ES-I3 (cell line): ENCODE results near the gene PTGDR2.
"Not testable (repeated sequence)": the region's sequence is repeated elsewhere in the genome, so short reads cannot be mapped to it uniquely, and the experiment has no call there.

ENCODE experiments used
- H3K36me3 ChIP-seq: 2 replicates; pipeline ENCODE4 v1.6.1; 2013; ENCODE audit warnings: mild to moderate bottlenecking, low read length, control low read depth, moderate library complexity; ENCODE audit not compliant: insufficient read depth
- H3K4me1 ChIP-seq: 2 replicates; pipeline ENCODE4 v1.6.1; 2013; ENCODE audit warnings: mild to moderate bottlenecking, control low read depth, low read length; ENCODE audit not compliant: insufficient read depth
- H3K9ac ChIP-seq: 2 replicates; pipeline ENCODE4 v1.6.1; 2013; ENCODE audit warnings: low read depth, mild to moderate bottlenecking, low read length, moderate library complexity
- H3K9me3 ChIP-seq: 2 replicates; pipeline ENCODE4 v1.6.1; 2013; ENCODE audit warnings: mild to moderate bottlenecking, low read length, moderate library complexity; ENCODE audit not compliant: control insufficient read depth, insufficient read depth

The PTGDR2 gene

DNA sequence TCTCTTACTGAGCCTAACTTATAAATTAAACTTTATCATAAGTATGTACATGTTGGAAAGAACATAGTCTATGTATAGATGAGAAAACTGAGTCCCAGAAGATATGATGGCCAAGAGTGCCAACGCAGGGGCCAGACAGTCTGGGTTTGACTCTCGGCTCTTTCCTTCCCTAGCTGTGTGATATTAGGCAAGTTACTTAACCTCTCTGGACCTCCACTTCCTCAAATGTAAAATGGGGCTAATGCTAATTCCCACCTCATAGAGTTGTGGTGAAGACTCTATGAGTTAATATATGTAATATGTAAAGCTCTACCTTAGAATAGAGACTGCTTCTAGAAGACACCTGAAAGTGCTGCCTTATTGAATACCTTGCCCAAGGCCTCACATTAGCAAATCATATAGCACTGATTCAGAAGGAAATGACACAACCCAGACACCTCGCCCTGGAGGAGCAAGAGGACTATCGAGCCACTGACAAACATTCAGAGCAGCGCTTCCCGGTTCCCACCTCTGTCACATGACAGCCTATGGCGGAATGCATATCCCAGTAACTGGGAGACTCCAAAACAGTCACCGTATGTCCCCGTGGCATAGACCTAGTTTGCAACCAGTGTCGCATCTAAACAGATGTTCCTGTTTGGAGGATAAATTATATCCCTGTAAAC lies 25.1 kb downstream of the PTGDR2 start:
- Histone ChIP-seq H3K9me3 (peaks cover 2% of the 10 kb centered on the region; the same call in 1 of the 2 replicates), H3K36me3 (no peaks in the 10 kb centered on the region), H3K4me1 (no peaks in the 10 kb centered on the region), H3K9ac (peak overlapping the region; percentile 33; the same call in 1 of the 2 replicates)

DNA sequence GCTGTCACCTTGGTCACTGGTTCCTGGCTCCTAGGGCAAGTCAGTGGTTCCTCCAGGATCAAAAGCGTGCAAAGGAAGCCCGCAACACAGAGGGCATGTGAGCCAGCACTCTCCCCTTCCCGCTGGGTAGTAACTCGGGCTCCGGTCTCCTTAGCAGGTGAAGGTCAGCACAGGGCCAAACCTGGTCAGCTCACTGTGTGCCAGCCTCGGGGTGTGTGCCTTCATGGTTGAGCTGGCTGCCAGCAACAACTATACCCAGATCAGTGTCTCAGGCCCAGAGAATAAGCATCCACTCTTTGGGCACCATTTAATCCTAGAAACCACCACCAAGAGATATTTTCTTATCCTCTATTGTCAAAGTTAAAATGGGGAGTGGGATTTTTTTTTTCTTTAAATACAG lies 30.0 kb downstream of the PTGDR2 start:
- Histone ChIP-seq H3K4me1 (no peaks in the 10 kb centered on the region), H3K9me3 (no peaks in the 10 kb centered on the region), H3K36me3 (no peaks in the 10 kb centered on the region), H3K9ac (no peak overlapping the region)

DNA sequence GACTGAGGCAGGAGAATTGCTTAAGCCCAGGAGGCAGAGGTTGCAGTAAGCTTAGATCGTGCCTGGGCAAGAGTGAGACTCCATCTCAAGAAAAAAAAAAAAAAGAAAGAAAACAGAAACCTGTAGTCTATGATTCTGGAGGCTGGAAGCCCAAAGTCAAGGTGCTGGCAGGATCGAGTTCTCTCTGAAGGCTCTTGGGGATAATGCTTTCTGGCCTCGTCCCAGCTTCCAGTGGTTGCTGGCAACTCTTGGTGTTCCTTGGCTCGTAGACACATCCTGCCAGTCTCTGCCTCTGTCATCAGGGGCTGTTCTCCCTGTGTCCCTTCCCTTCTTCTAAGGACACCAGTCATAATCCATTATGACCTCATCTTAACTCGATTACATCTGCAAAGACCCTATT lies 30.6 kb downstream of the PTGDR2 start:
- Histone ChIP-seq H3K9me3 (no peaks in the 10 kb centered on the region), H3K9ac (no peak overlapping the region), H3K4me1 (no peaks in the 10 kb centered on the region), H3K36me3 (no peaks in the 10 kb centered on the region)

DNA sequence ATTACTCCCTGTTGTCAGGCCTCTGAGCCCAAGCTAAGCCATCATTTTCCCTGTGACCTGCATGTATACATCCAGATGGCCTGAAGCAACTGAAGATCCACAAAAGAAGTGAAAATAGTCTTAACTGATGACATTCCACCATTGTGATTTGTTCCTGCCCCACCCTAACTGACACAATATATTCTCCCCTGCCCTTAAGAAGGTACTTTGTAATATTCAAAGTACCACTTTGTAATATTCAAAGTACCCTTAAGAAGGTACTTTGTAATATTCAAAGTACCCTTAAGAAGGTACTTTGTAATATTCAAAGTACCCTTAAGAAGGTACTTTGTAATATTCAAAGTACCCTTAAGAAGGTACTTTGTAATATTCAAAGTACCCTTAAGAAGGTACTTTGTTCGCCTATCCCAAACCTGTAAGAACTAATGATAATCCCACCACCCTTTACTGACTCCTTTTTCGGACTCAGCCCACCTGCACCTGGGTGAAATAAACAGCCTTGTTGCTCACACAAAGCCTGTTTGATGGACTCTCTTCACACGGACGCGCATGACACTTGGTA lies 31.9 kb downstream of the PTGDR2 start:
- H3K9me3 ChIP-seq, H3K36me3 ChIP-seq, H3K4me1 ChIP-seq, H3K9ac ChIP-seq: not testable (repeated sequence)

DNA sequence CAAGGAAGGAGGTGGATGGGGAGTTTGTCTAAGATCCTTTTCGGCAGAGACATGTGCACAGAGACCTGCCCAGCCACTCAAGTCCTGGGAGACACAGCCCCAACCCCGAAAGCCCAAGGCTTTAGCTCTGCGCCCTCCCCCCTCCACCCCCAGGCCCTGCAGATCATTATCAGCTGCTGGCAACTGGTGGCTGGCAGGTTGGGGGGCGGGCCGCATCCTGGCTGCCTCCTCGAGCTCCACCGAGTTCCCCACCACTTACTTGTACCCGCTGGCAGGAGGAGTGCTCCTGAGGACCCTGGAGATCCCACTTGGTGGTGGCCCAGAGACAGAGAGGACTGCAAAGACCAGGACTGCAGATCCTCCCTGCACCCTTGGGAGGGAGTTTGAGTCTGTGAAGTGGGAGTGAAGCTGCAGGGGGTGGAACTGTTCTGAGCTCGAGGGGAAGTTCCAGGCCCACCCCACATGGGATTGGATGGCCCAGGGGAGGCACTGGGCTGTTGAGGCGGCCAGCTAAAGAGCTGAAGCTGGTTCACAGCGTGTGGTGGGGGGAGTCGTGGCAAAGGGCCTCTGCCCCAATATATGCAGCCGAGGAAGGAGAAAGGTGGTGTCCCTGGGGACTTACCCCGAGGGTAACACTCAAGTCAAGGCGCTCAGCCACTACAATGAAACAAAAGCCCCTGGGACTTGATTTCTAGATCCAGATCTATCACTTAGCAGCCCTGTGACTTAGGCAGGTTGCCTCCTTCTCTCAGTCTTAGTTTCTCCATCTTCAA lies 33.7 kb downstream of the PTGDR2 start:
- Histone ChIP-seq H3K9me3 (no peaks in the 10 kb centered on the region), H3K36me3 (no peaks in the 10 kb centered on the region), H3K9ac (no peak overlapping the region), H3K4me1 (no peaks in the 10 kb centered on the region)

DNA sequence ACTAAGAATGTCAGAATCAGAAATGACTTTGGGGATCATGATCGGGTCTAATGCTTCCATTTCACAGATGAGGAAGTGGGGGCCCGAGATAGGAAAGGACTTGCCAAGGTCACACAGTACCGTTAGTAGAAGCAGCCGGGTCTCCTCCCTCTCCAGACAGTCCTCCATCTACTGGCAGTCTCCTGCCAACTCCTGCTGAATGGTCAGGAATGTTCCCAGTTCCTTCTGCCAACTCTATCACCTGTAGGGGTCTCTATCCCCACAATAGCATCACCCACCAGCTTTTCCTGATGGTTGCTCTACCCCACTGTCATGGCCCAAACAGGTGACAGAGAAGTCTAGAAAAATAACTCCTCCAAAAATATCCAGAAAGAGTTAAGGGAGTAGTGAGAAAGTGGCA lies 37.7 kb downstream of the PTGDR2 start:
- Histone ChIP-seq H3K9me3 (no peaks in the 10 kb centered on the region; the same call in none of the 2 replicates), H3K4me1 (no peaks in the 10 kb centered on the region), H3K36me3 (no peaks in the 10 kb centered on the region), H3K9ac (no peak overlapping the region)

DNA sequence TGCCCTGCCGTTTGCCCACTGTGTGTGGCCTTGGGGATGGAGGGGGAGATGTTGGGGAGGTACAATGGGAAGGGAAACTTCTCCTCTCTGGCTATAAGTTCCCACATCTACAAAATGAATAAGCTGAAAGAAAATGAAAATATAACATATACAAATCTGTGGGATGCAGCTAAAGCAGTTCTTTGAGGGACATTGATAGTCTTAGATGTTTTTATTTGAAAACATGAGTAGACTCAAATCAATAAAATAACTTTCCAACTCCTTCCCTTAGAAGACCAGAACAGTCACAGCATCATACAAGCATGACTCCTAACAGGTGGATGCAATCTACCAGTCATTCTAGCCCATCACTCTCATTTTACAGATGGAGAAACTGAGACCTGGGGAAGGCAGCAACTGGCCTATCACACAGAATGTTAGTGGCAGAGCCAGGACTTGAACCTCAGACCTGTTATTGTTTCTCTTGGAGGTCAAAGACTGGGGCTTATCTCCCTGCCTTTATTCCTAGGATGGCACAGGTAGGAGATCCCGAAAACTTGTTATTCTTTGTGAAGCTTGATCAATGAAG lies 39.1 kb downstream of the PTGDR2 start:
- no peaks in the 10 kb centered on the region for H3K4me1 ChIP-seq
- no peaks in the 10 kb centered on the region for H3K36me3 ChIP-seq

DNA sequence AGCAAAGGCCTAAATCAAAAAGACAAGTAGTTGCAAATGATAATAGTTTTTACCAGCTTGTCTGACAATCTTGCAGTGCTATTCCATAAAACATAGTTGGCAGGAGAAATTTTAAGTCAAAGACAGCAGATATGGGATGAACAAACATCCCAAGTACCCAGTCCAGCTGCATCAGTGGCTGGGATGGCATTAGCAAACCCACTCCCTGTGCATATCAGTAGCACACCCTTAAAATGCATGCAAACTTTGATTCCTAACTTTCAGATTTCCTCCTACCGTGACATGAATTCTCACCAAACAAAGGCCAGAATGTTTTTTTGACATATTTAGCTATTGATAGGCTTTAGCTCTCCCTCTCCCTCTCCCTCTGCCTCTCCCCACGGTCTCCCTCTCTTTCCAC lies 41.6 kb downstream of the PTGDR2 start:
- H3K9me3 ChIP-seq = no peaks in the 10 kb centered on the region; the same call in none of the 2 replicates
- H3K36me3 ChIP-seq = no peaks in the 10 kb centered on the region
- no peak overlapping the region for H3K9ac ChIP-seq
- H3K4me1 ChIP-seq = no peaks in the 10 kb centered on the region

More for the DNA sequence above, 39.1 kb downstream of the PTGDR2 start:
- Histone ChIP-seq H3K9ac (no peak overlapping the region), H3K9me3 (no peaks in the 10 kb centered on the region; the same call in none of the 2 replicates)

DNA sequence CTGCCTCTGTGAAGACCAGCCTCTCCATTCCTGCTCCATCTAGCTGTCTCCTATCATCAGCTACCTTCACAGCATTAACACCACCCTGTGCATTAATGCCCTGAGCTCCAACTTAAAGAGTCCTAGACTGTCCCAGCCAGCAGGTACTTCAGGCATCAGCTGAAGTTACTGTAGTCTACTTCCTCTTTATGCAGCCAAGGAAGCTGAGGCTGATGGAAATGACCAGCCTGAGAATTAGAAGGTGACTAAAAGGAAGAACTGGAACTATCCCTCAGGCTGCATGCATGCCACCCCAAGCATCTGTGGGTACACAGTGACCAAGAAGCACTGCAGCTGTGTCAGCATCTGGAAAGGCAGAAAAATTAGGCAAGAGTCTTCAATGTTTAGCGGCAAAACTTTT lies 42.4 kb downstream of the PTGDR2 start:
- Histone ChIP-seq H3K9me3 (no peaks in the 10 kb centered on the region; the same call in none of the 2 replicates), H3K9ac (no peak overlapping the region), H3K36me3 (no peaks in the 10 kb centered on the region), H3K4me1 (no peaks in the 10 kb centered on the region)

DNA sequence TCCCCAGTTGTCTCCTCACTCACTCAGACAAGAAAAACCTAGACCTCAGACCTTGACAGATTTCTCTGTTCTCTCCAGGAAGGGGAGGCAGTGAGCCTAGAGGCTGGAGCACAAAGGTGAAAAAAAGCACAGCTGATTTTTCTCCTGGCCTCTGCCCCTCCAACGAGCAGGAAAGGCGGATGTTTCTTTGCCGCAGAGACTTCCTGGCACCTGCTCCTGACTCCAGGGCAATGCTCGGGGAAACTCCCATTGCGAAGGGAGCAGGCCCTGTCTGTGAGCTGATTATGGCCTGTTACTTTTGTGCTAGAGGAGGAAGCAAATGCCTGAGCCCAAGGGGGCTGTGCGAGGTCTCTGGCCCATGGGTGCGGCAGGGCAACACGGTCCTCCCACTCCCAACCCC lies 45.2 kb downstream of the PTGDR2 start:
- Histone ChIP-seq H3K4me1 (no peaks in the 10 kb centered on the region), H3K36me3 (no peaks in the 10 kb centered on the region), H3K9me3 (no peaks in the 10 kb centered on the region), H3K9ac (no peak overlapping the region)

DNA sequence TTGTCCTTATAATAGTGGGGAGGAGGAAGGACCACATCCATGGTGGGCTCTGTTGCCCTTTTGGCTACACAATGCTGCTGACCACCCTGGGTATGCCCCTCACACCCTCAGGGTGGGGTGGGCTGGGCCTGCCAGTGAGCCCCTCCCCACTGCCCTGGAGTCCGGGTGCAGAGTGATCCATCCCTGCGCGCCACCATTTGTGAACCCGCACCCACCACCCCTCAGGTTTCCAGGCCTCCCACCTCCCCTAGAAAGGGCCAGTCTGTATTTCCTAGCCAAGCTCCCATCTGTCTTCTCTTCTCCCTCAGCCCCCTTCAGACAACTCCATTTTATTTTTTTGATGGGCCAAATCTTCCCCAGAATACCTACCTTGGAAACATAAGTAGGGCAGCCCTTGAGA lies 45.6 kb downstream of the PTGDR2 start:
- Histone ChIP-seq H3K4me1 (no peaks in the 10 kb centered on the region), H3K9ac (no peak overlapping the region), H3K36me3 (no peaks in the 10 kb centered on the region), H3K9me3 (no peaks in the 10 kb centered on the region)

DNA sequence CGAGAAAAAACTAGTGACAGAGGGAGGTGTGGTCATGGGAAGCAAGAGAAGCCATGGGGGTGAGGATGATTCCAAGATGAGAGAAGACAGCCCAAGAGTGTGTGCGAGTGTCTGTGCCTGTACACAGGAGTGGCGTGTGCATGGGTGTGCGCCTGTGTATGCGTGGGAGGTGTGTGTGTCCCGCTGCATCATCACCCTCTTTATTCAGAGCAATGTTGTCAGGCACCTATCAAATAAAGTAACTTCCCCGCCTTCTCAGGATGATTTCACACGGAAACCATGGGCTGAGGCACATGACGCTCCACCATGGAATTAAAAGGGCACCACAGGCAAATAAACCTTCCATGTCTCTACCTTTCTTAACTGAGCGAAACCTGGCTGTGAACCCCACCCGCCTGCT lies 46.1 kb downstream of the PTGDR2 start:
- H3K9ac ChIP-seq = no peak overlapping the region
- no peaks in the 10 kb centered on the region for H3K9me3 ChIP-seq
- H3K4me1 ChIP-seq = no peaks in the 10 kb centered on the region
- no peaks in the 10 kb centered on the region for H3K36me3 ChIP-seq

DNA sequence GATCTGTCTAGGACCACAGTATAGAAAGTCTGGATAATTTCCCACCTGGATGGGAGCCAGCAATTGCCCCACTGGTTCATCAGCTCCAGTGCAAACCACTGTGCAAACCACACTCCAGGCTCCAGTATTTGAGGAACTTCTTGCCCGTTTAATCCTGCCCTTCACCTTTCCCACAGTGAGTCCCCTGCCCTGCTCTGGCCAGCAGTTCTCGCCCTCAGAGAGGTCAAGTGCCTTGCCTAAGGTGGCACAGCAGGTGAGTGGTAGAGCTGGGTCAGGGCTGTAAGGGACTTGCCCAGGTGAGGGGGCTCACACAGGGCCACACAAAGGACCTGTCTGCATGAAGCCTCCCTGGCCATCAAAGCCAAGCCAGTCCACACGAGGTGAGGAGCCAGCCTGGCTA lies 46.5 kb downstream of the PTGDR2 start:
- H3K4me1 ChIP-seq = no peaks in the 10 kb centered on the region
- no peaks in the 10 kb centered on the region for H3K36me3 ChIP-seq
- no peaks in the 10 kb centered on the region for H3K9me3 ChIP-seq
- no peak overlapping the region for H3K9ac ChIP-seq

DNA sequence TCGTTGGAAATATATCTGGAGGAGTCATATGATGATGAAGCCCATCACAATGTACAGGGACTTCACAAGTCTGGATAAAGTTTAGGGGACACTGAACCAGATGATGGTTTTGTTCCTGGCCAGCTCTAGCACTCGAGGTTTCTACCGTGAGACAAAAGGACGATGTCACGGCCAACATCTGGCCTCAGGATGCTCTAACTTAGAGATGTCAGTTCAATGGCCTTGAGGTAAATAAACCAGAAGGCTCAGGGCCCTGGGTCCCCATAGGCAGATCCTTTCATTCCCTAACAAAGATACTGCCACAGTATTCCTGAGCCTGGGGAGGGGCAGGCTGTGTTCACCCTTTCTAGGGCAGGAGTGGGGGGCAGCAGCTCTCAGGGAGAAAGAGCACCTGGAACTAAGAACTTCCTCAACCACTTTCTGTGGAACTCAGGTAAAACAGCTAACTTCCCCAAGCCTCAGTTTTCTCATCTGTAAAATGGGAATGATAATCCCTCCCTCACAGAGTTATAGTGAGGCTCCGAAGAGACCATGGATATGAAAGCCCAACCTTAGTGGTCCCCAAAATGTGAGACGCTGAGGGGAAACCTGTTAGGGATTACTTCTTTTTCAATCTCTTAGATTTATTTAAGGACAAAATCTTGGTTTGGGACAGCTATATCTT lies 52.3 kb downstream of the PTGDR2 start:
- H3K9me3 ChIP-seq = no peaks in the 10 kb centered on the region
- H3K4me1 ChIP-seq = no peaks in the 10 kb centered on the region
- H3K9ac ChIP-seq = no peak overlapping the region
- no peaks in the 10 kb centered on the region for H3K36me3 ChIP-seq
